Fibroblast of lung (primary cell): ENCODE data around the gene KTN1. TPM values are rescaled to one million over a fixed set of nuclear protein-coding genes. Genes with fewer than 3 reads are reported as not detected.

Source experiments
- DNase-seq, 2 donors: peaks; one replicate each; pipeline versions ENCODE4 v3.0.0 to v3.0.0-alpha.2; 2010; ENCODE audit warnings: low read depth in 2 of 2
- H2AFZ ChIP-seq: 2 replicates; pipeline ENCODE4 v1.5.1; 2012; ENCODE audit warnings: low read length, control low read depth, inconsistent platforms
- H3K27ac ChIP-seq: 2 replicates; pipeline ENCODE4 v1.5.1; 2011; ENCODE audit warnings: low read length, control low read depth; ENCODE audit not compliant: insufficient read depth
- H3K27me3 ChIP-seq: 2 replicates; pipeline ENCODE4 v1.5.1; 2011; ENCODE audit warnings: mild to moderate bottlenecking, low read length; ENCODE audit not compliant: control insufficient read depth, insufficient read depth
- H3K36me3 ChIP-seq: 2 replicates; pipeline ENCODE4 v1.5.1; 2011; ENCODE audit warnings: low read length; ENCODE audit not compliant: control insufficient read depth, insufficient read depth
- H3K4me1 ChIP-seq: 2 replicates; pipeline ENCODE4 v1.5.1; 2011; ENCODE audit warnings: low read length; ENCODE audit not compliant: control insufficient read depth, insufficient read depth; ENCODE audit errors: extremely low read depth
- H3K4me2 ChIP-seq: 2 replicates; pipeline ENCODE4 v1.5.1; 2011; ENCODE audit warnings: low read length, control low read depth; ENCODE audit not compliant: insufficient read depth; ENCODE audit errors: extremely low read depth
- H3K4me3 ChIP-seq, 4 experiments: fragments of 200-600 bp in 1 of 4; sonication (generic) in 1 of 4; replicated peaks in 1 of 4; 2 replicates each; pipeline ENCODE4 v1.5.1; 2011 to 2016; ENCODE audit warnings: low read length in 4 of 4, low read depth in 3 of 4, mild to moderate bottlenecking in 3 of 4, control low read depth in 2 of 4, inconsistent platforms in 1 of 4, mixed read lengths in 1 of 4; ENCODE audit not compliant: insufficient read depth in 1 of 4; ENCODE audit errors: control extremely low read depth in 1 of 4
- H3K79me2 ChIP-seq: 2 replicates; pipeline ENCODE4 v1.5.1; 2012; ENCODE audit warnings: mild to moderate bottlenecking, low read length, inconsistent platforms; ENCODE audit not compliant: control insufficient read depth, insufficient read depth
- H3K9ac ChIP-seq: 2 replicates; pipeline ENCODE4 v1.5.1; 2011; ENCODE audit warnings: mild to moderate bottlenecking, low read length, control low read depth; ENCODE audit not compliant: insufficient read depth
- H3K9me3 ChIP-seq: 2 replicates; pipeline ENCODE4 v1.5.1; 2012; ENCODE audit warnings: low read depth, low read length; ENCODE audit not compliant: control insufficient read depth, insufficient read depth
- H4K20me1 ChIP-seq: 2 replicates; pipeline ENCODE4 v1.5.1; 2011; ENCODE audit warnings: low read length; ENCODE audit not compliant: control insufficient read depth, insufficient read depth; ENCODE audit errors: extremely low read depth
- EZH2 ChIP-seq: IDR thresholded peaks from 2 replicates; pipeline ENCODE4 v1.5.1; 2012; ENCODE audit warnings: low read length, control low read depth, mild to moderate bottlenecking; ENCODE audit errors: missing control alignments
- polyA plus RNA-seq, 2 donors: library from polyadenylated mRNA; depleted of rRNA in 1 of 2; stranded (reverse) in 1 of 2; unstranded in 1 of 2; fragments of >200 nt; gene quantifications; 2 replicates each; pipeline ENCODE4 v1.2.1, GENCODE V29; 2011 to 2012; ENCODE audit warnings: missing spikeins in 1 of 2
- total RNA-seq: library from RNA; depleted of rRNA; stranded (reverse); fragments of >200 nt; gene quantifications from 2 replicates; pipeline ENCODE4 v1.2.1, GENCODE V29; 2014
- TF ChIP-seq, protein P1 (sequence below), 2 donors: IDR thresholded peaks in 1 of 2; conservative IDR thresholded peaks in 1 of 2; 1 replicate in 1 of 2; 2 replicates in 1 of 2; pipeline ENCODE4 v1.5.1; 2011 to 2012; ENCODE audit warnings: low read length in 2 of 2, control low read depth in 1 of 2, inconsistent platforms in 1 of 2, low read depth in 1 of 2, mild to moderate bottlenecking in 1 of 2

Gene KTN1
- total and polyA plus RNA-seq, 2 donors (not counting 1 experiment from before 2014, with no cell fraction given): 126 to 164 TPM

DNA sequence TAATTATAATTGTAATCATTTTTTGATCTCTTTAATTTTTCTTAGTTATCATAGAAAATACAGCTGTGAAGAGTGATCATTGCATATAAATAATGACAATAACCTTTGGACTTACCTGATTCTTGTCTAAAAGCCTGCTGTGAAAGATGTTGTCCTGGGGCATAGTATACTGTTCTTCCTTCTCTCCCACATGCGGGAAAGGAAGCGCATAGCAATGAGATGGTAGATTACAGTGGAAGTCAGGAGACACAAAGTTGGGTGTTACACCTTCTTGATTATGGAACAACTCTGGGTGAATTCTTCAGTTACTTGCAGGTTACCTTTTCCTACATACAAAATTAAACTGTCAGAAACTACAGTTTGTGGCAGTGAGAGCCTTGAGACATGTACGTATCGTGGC lies 140.8 kb downstream of the KTN1 start:
- no peak overlapping the region for H3K27ac ChIP-seq
- H3K9ac ChIP-seq: no peak overlapping the region
- no peak overlapping the region for H3K4me2 ChIP-seq
- no peak for TF ChIP-seq EZH2
- TF ChIP-seq, protein P1, sequence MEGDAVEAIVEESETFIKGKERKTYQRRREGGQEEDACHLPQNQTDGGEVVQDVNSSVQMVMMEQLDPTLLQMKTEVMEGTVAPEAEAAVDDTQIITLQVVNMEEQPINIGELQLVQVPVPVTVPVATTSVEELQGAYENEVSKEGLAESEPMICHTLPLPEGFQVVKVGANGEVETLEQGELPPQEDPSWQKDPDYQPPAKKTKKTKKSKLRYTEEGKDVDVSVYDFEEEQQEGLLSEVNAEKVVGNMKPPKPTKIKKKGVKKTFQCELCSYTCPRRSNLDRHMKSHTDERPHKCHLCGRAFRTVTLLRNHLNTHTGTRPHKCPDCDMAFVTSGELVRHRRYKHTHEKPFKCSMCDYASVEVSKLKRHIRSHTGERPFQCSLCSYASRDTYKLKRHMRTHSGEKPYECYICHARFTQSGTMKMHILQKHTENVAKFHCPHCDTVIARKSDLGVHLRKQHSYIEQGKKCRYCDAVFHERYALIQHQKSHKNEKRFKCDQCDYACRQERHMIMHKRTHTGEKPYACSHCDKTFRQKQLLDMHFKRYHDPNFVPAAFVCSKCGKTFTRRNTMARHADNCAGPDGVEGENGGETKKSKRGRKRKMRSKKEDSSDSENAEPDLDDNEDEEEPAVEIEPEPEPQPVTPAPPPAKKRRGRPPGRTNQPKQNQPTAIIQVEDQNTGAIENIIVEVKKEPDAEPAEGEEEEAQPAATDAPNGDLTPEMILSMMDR (conservative IDR thresholded peaks at IDR 0.05 in 1 of 2, IDR thresholded peaks at IDR 0.05 in 1 of 2; ENCODE audit: low read depth in 1 of 2, low read length in 2 of 2): no peak
- no peak overlapping the region for H2AFZ ChIP-seq
- DNase-seq: peak in 1 of 2 donors; percentile 5
- H4K20me1 ChIP-seq: no peaks in the 10 kb centered on the region
- H3K9me3 ChIP-seq: no peaks in the 10 kb centered on the region
- no peaks in the 10 kb centered on the region for H3K27me3 ChIP-seq
- H3K4me3 ChIP-seq: no peak overlapping the region
- H3K36me3 ChIP-seq: no peaks in the 10 kb centered on the region
- H3K4me1 ChIP-seq: no peaks in the 10 kb centered on the region
- H3K79me2 ChIP-seq: no peaks in the 10 kb centered on the region

DNA sequence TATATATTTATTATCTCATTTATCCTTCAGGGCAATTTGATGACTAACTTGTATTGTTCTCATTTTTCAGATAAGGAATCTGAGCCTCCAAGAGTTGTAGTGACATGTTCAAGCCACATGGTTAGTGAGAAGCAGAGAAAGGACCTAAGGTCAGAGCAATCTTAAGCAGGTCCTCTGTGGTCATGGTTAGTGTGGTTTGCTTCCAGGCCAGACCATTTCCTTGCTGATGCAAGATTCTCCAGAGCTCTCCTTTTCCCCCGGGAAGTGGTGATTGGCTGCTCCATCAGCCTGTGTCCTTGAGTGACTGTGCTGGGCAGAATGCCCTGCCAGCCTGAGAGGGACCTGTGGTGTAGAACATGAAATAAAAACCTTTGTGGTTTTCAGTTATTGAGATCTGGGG lies 141.3 kb downstream of the KTN1 start:
- DNase-seq: peak; percentile 90 to 98
- no peaks in the 10 kb centered on the region for H3K4me1 ChIP-seq
- no peak overlapping the region for H3K9ac ChIP-seq
- no peaks in the 10 kb centered on the region for H3K27me3 ChIP-seq
- no peak overlapping the region for H3K4me3 ChIP-seq
- H4K20me1 ChIP-seq: no peaks in the 10 kb centered on the region
- H2AFZ ChIP-seq: no peak overlapping the region
- H3K79me2 ChIP-seq: no peaks in the 10 kb centered on the region
- H3K27ac ChIP-seq: no peak overlapping the region
- no peaks in the 10 kb centered on the region for H3K9me3 ChIP-seq
- no peak overlapping the region for H3K4me2 ChIP-seq
- TF ChIP-seq, protein P1 (conservative IDR thresholded peaks at IDR 0.05 in 1 of 2, IDR thresholded peaks at IDR 0.05 in 1 of 2; ENCODE audit: low read depth in 1 of 2, low read length in 2 of 2): no peak
- TF ChIP-seq EZH2: no peak
- H3K36me3 ChIP-seq: no peaks in the 10 kb centered on the region

DNA sequence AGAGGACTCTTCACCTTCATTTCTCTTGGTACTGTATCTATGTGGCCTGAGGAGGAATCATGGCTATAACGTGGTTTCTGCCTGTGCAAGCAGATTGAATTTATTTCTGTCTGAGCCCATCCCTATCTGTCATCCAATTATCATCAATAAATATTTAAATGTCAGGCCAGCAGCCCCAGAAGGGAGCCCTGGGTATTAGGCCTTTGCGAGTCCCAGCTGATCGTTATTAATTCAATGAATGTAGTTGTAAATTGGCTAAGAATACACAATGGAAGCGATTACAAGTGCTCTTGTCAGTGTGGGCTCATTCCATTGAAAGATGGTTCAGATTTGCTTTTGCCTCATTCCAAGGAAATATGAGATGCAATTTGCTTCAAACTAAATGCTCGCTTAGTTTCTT lies 142.0 kb downstream of the KTN1 start:
- Histone ChIP-seq H3K36me3 (no peaks in the 10 kb centered on the region), H3K4me1 (no peaks in the 10 kb centered on the region), H3K27me3 (no peaks in the 10 kb centered on the region), H4K20me1 (no peaks in the 10 kb centered on the region), H2AFZ (no peak overlapping the region), H3K27ac (no peak overlapping the region), H3K4me2 (no peak overlapping the region), H3K9me3 (no peaks in the 10 kb centered on the region), H3K9ac (no peak overlapping the region), H3K4me3 (no peak overlapping the region), H3K79me2 (no peaks in the 10 kb centered on the region)
- TF ChIP-seq, protein P1 (conservative IDR thresholded peaks at IDR 0.05 in 1 of 2, IDR thresholded peaks at IDR 0.05 in 1 of 2; ENCODE audit: low read depth in 1 of 2, low read length in 2 of 2): no peak
- no peak for TF ChIP-seq EZH2
- DNase-seq: no peak
